HCT116 (cell line): ENCODE results near the gene PEG3. TPM values are rescaled to one million over a fixed set of nuclear protein-coding genes. Genes with fewer than 3 reads are reported as not detected.

Experiments used
- ATAC-seq: fragments of 200-7000 bp; cut with Tn5 transposase; 2 replicates; pipeline ENCODE4 v1.9.1; 2020; ENCODE audit warnings: mild to moderate bottlenecking, moderate library complexity
- BruUV-seq: library from RNA; stranded (reverse); fragments of 400-500 nt; replicated peaks from 2 replicates; lab custom pipeline; 2021; lab: Mats Ljungman, UMichigan
- CTCF ChIA-PET: fragments of 300-600 bp; sonication (Branson Sonifier 250); formaldehyde crosslinking; loops from one replicate; lab custom pipeline; 2021; ENCODE audit warnings: antibody characterized with exemption; lab: Charles Lee
- POLR2A ChIA-PET: fragments of 300-600, 350-600 bp; sonication (Branson Sonifier 250); formaldehyde crosslinking; loops from one replicate; lab custom pipeline; 2021; ENCODE audit warnings: antibody characterized with exemption; lab: Charles Lee
- RAD21 ChIA-PET, 2 experiments: fragments of 300-600 bp; sonication (Branson Sonifier 250); formaldehyde crosslinking; loops; one replicate each; lab custom pipeline; 2023; ENCODE audit warnings: low total read pairs in 2 of 2; ENCODE audit not compliant: uncharacterized antibody in 2 of 2, unreplicated experiment in 2 of 2, low non-redundant PET in 1 of 2; lab: Charles Lee
- DNase-seq: peaks from one replicate; pipeline ENCODE4 v3.0.0-alpha.2; 2010; ENCODE audit warnings: low read depth, low spot score
- H2AFZ ChIP-seq: fragments of 200-600 bp; shearing (Covaris generic), sonication (generic); 2 replicates; pipeline ENCODE4 v1.6.1; 2017; ENCODE audit warnings: low read depth, mixed run types, mixed read lengths, antibody characterized with exemption, low read length; ENCODE audit not compliant: poor library complexity, severe bottlenecking
- H3K27ac ChIP-seq: 2 replicates; pipeline ENCODE4 v1.5.1; 2012; ENCODE audit warnings: low read depth, low read length
- H3K27me3 ChIP-seq: fragments of 200-600 bp; sonication (generic); 2 replicates; pipeline ENCODE4 v1.6.1; 2016; ENCODE audit warnings: mixed run types, low read length, mixed read lengths; ENCODE audit not compliant: insufficient read depth
- H3K36me3 ChIP-seq, 2 experiments: fragments of 200-500 bp in 1 of 2; fragments of 200-600 bp in 1 of 2; sonication (Bioruptor generic) in 1 of 2; sonication (generic) in 1 of 2; 2 replicates each; pipeline versions ENCODE4 v1.5.1 to v1.6.1; 2014 to 2016; ENCODE audit warnings: low read length in 2 of 2, inconsistent platforms in 1 of 2, mixed read lengths in 1 of 2, mixed run types in 1 of 2; ENCODE audit not compliant: insufficient read depth in 2 of 2, control insufficient read depth in 1 of 2
- H3K4me1 ChIP-seq, 2 experiments: fragments of 200-600 bp in 1 of 2; sonication (generic) in 1 of 2; 2 replicates each; pipeline versions ENCODE4 v1.5.1 to v1.6.1; 2012 to 2017; ENCODE audit warnings: low read length in 2 of 2, inconsistent platforms in 1 of 2, mild to moderate bottlenecking in 1 of 2, mixed read lengths in 1 of 2, mixed run types in 1 of 2, moderate library complexity in 1 of 2; ENCODE audit not compliant: insufficient read depth in 2 of 2, control insufficient read depth in 1 of 2
- H3K4me2 ChIP-seq: fragments of 200-600 bp; sonication (generic); 2 replicates; pipeline ENCODE4 v1.6.1; 2017; ENCODE audit warnings: mixed run types, low read length, mixed read lengths
- H3K4me3 ChIP-seq, 2 experiments: fragments of 200-600 bp in 1 of 2; sonication (generic) in 1 of 2; replicated peaks in 1 of 2; 2 replicates each; pipeline ENCODE4 v1.5.1; 2011 to 2016; ENCODE audit warnings: low read length in 2 of 2, control low read depth in 1 of 2, low read depth in 1 of 2, mild to moderate bottlenecking in 1 of 2, mixed read lengths in 1 of 2, mixed run types in 1 of 2
- H3K79me2 ChIP-seq: fragments of 200-600 bp; sonication (generic); 2 replicates; pipeline ENCODE4 v1.6.1; 2017; ENCODE audit warnings: mild to moderate bottlenecking, mixed run types, low read length, moderate library complexity, mixed read lengths; ENCODE audit not compliant: insufficient read depth
- H3K9ac ChIP-seq: fragments of 200-600 bp; sonication (generic); 2 replicates; pipeline ENCODE4 v1.6.1; 2016; ENCODE audit warnings: low read length, mixed read lengths
- H3K9me2 ChIP-seq: fragments of 200-600 bp; sonication (generic), shearing (Covaris generic); 2 replicates; pipeline ENCODE4 v1.6.1; 2017; ENCODE audit warnings: mixed run types, mild to moderate bottlenecking, moderate library complexity; ENCODE audit not compliant: insufficient read depth
- H3K9me3 ChIP-seq, 2 experiments: fragments of 200-500 bp in 1 of 2; fragments of 200-600 bp in 1 of 2; sonication (Bioruptor generic) in 1 of 2; sonication (generic) in 1 of 2; 2 replicates each; pipeline ENCODE4 v1.6.1; 2014 to 2017; ENCODE audit warnings: low read length in 2 of 2, mixed read lengths in 2 of 2, inconsistent platforms in 1 of 2, low read depth in 1 of 2, mild to moderate bottlenecking in 1 of 2, mixed run types in 1 of 2, moderate library complexity in 1 of 2; ENCODE audit not compliant: control insufficient read depth in 1 of 2, insufficient read depth in 1 of 2
- H4K20me1 ChIP-seq: fragments of 200-600 bp; sonication (generic), shearing (Covaris generic); 2 replicates; pipeline ENCODE4 v1.6.1; 2017; ENCODE audit warnings: mixed run types, mild to moderate bottlenecking, moderate library complexity; ENCODE audit not compliant: insufficient read depth
- ATF3 ChIP-seq: IDR thresholded peaks from 2 replicates; pipeline ENCODE4 v1.6.1; 2012
- CBX3 ChIP-seq: IDR thresholded peaks from 2 replicates; pipeline ENCODE4 v1.6.1; 2012; ENCODE audit warnings: low read depth
- CEBPB ChIP-seq: IDR thresholded peaks from 2 replicates; pipeline ENCODE4 v1.6.1; 2012; ENCODE audit warnings: low read depth
- CTCF ChIP-seq, 3 experiments: fragments of 200-600 bp in 1 of 3; sonication (generic) in 1 of 3; IDR thresholded peaks in 2 of 3; conservative IDR thresholded peaks in 1 of 3; 2 replicates each; pipeline ENCODE4 v1.5.1; 2012 to 2017; ENCODE audit warnings: low read depth in 2 of 3, low read length in 2 of 3, antibody characterized with exemption in 1 of 3, borderline replicate concordance in 1 of 3, control low read depth in 1 of 3, mild to moderate bottlenecking in 1 of 3, mixed read lengths in 1 of 3, mixed run types in 1 of 3, moderate library complexity in 1 of 3; ENCODE audit not compliant: insufficient read depth in 1 of 3
- ELF1 ChIP-seq: IDR thresholded peaks from 2 replicates; pipeline ENCODE4 v1.6.1; 2012; ENCODE audit warnings: low read depth, borderline replicate concordance
- EZH2 ChIP-seq: fragments of 200-600 bp; sonication (generic); IDR thresholded peaks from 2 replicates; pipeline ENCODE4 v1.6.1; 2017; ENCODE audit warnings: antibody characterized with exemption, mixed run types
- FOSL1 ChIP-seq: IDR thresholded peaks from 2 replicates; pipeline ENCODE4 v1.6.1; 2012; ENCODE audit warnings: low read depth
- JUND ChIP-seq: IDR thresholded peaks from 2 replicates; pipeline ENCODE4 v1.6.1; 2012
- MAX ChIP-seq: IDR thresholded peaks from 2 replicates; pipeline ENCODE4 v1.6.1; 2012
- POLR2A ChIP-seq: IDR thresholded peaks from 2 replicates; pipeline ENCODE4 v1.7.0; 2011; ENCODE audit warnings: borderline replicate concordance; ENCODE audit not compliant: insufficient read depth, insufficient read length; ENCODE audit errors: extremely low read depth
- RAD21 ChIP-seq: IDR thresholded peaks from 2 replicates; pipeline ENCODE4 v1.6.1; 2012; ENCODE audit warnings: low read depth, mild to moderate bottlenecking
- REST ChIP-seq: IDR thresholded peaks from 2 replicates; pipeline ENCODE4 v1.6.1; 2012; ENCODE audit warnings: low read depth
- SIN3A ChIP-seq: IDR thresholded peaks from 2 replicates; pipeline ENCODE4 v1.6.1; 2012; ENCODE audit warnings: low read depth
- SP1 ChIP-seq: IDR thresholded peaks from 2 replicates; pipeline ENCODE4 v1.6.1; 2012; ENCODE audit warnings: low read depth
- SRF ChIP-seq: IDR thresholded peaks from 2 replicates; pipeline ENCODE4 v1.6.1; 2012; ENCODE audit warnings: low read depth
- TCF7L2 ChIP-seq: IDR thresholded peaks from 2 replicates; pipeline ENCODE4 v1.7.0; 2011; ENCODE audit warnings: borderline replicate concordance, inconsistent platforms; ENCODE audit not compliant: insufficient read depth, insufficient read length; ENCODE audit errors: extremely low read depth
- YY1 ChIP-seq: IDR thresholded peaks from 2 replicates; pipeline ENCODE4 v1.6.1; 2011; ENCODE audit warnings: low read length, low read depth, moderate library complexity, mild to moderate bottlenecking; ENCODE audit not compliant: insufficient replicate concordance; ENCODE audit errors: extremely low read depth
- ZFX ChIP-seq: fragments of 450-650 bp; IDR thresholded peaks from 2 replicates; pipeline ENCODE4 v1.6.1; 2017
- ZNF274 ChIP-seq: fragments of 200-500 bp; sonication (Bioruptor generic); IDR thresholded peaks from 2 replicates; pipeline ENCODE4 v1.6.1; 2014; ENCODE audit warnings: mild to moderate bottlenecking, low read depth, low read length, inconsistent platforms
- intact Hi-C: fragments of 100-400 bp; cut with micrococcal nuclease; formaldehyde crosslinking; loops from 2 replicates; pipeline ENCODE4 v1.10.0; 2022
- total RNA-seq: library from RNA; stranded (reverse); gene quantifications from one replicate; pipeline ENCODE4 v1.2.1, GENCODE V29; 2021; ENCODE audit not compliant: unreplicated experiment

Gene PEG3
- total RNA-seq, 1 experiment from 2014 or later = 0.34 TPM

GRCh38 chr19:56823956-56824355 is 16.6 kb downstream of the PEG3 start:
- DNase-seq = no peak
- ATAC-seq = no peak
- H3K4me1 ChIP-seq = no peaks in the 10 kb centered on the region
- no peaks in the 10 kb centered on the region for H4K20me1 ChIP-seq
- H3K4me3 ChIP-seq = no peak overlapping the region
- CTCF ChIA-PET = no interaction called here
- H3K9me3 ChIP-seq = peaks cover 21 to 30% of the 10 kb centered on the region in 2 experiments; a peak in 2 of 4 replicates
- no TSS peak for BruUV-seq
- no peak overlapping the region for H3K9ac ChIP-seq
- intact Hi-C loops = no loop called here
- H2AFZ ChIP-seq = no peak overlapping the region
- no peak overlapping the region for H3K27ac ChIP-seq
- H3K36me3 ChIP-seq = no peaks in the 10 kb centered on the region
- RAD21 ChIA-PET = interaction anchor here in 1 of 2 experiments (0.5 kb wide), 1 partner anchor 1251 kb away, joined by 3 read pairs; no protein-coding TSS in a partner anchor
- POLR2A ChIA-PET = no interaction called here
- no peaks in the 10 kb centered on the region for H3K9me2 ChIP-seq
- H3K27me3 ChIP-seq = no peaks in the 10 kb centered on the region
- H3K4me2 ChIP-seq = no peak overlapping the region
- H3K79me2 ChIP-seq = no peaks in the 10 kb centered on the region
- TF ChIP-seq SP1 (no peak), JUND (no peak), ZFX (no peak), SRF (no peak), TCF7L2 (no peak), RAD21 (no peak), ZNF274 (no peak), ELF1 (no peak), FOSL1 (no peak), CBX3 (no peak), CEBPB (no peak), SIN3A (no peak), POLR2A (no peak), EZH2 (no peak), CTCF (IDR thresholded peaks at IDR 0.05 in 2 of 3, conservative IDR thresholded peaks at IDR 0.05 in 1 of 3; ENCODE audit: borderline replicate concordance in 1 of 3, insufficient read depth in 1 of 3, low read depth in 2 of 3, low read length in 2 of 3) (no peak), YY1 (no peak), REST (no peak), ATF3 (no peak), MAX (no peak)
- TF ChIP-seq, all 23 proteins: peak for 0
